HG02943 (cell line): Measurements from ENCODE around the gene FNDC10.
"Not testable (repeated sequence)": the region's sequence is repeated elsewhere in the genome, so short reads cannot be mapped to it uniquely, and the experiment has no call there.

Experiments
- ATAC-seq: cut with Tn5 transposase; IDR thresholded peaks from one replicate; pipeline ENCODE4 v1.9.1; 2021; ENCODE audit warnings: mild to moderate bottlenecking, low read depth, moderate library complexity; ENCODE audit not compliant: unreplicated experiment

Gene FNDC10

GRCh38 chr1:1599935-1600860 is at the start of gene FNDC10:
TSS of gene FNDC10 (minus strand) at chr1:1600135. CDS start at chr1:1600015, 120 bp downstream.
- ATAC-seq = no peak

- ATAC-seq = not testable (repeated sequence)
Observed at GRCh38 chr1:1648265-1648664, 48.3 kb upstream of the FNDC10 start.

- ATAC-seq = not testable (repeated sequence)
Observed at GRCh38 chr1:1647567-1648241, 47.8 kb upstream of the FNDC10 start.

GRCh38 chr1:1646326-1646725 is 46.4 kb upstream of the FNDC10 start:
- ATAC-seq = not testable (repeated sequence)

GRCh38 chr1:1640711-1641461 is 41.0 kb upstream of the FNDC10 start:
- ATAC-seq = not testable (repeated sequence)

- ATAC-seq = not testable (repeated sequence)
Observed at GRCh38 chr1:1640081-1640480, 40.1 kb upstream of the FNDC10 start.

GRCh38 chr1:1639368-1639767 is 39.4 kb upstream of the FNDC10 start:
- ATAC-seq = not testable (repeated sequence)

GRCh38 chr1:1638528-1638927 is 38.6 kb upstream of the FNDC10 start:
- ATAC-seq = not testable (repeated sequence)

GRCh38 chr1:1637479-1637875 is 37.5 kb upstream of the FNDC10 start:
- ATAC-seq = not testable (repeated sequence)

GRCh38 chr1:1636621-1637478 is 36.9 kb upstream of the FNDC10 start:
- ATAC-seq = not testable (repeated sequence)

GRCh38 chr1:1634613-1635012 is 34.7 kb upstream of the FNDC10 start:
- ATAC-seq = not testable (repeated sequence)

- not testable (repeated sequence) for ATAC-seq
Observed at GRCh38 chr1:1633409-1633808, 33.5 kb upstream of the FNDC10 start.

- ATAC-seq = no peak
Observed at GRCh38 chr1:1631782-1632420, 32.0 kb upstream of the FNDC10 start, which contains the start of gene MMP23B. TSS of gene MMP23B (plus strand) at chr1:1632173. CDS start at chr1:1632219, 46 bp downstream.

- ATAC-seq = no peak
Observed at GRCh38 chr1:1630965-1631781, 31.2 kb upstream of the FNDC10 start.

- no peak for ATAC-seq
Observed at GRCh38 chr1:1630191-1630964, 30.4 kb upstream of the FNDC10 start.

GRCh38 chr1:1629430-1630190 is 29.7 kb upstream of the FNDC10 start:
- ATAC-seq = no peak
